IMR-90 (cell line): Measurements from ENCODE around the gene AIDA. TPM values are rescaled to one million over a fixed set of nuclear protein-coding genes. Genes with fewer than 3 reads are reported as not detected.

Experiments used
- ATAC-seq: fragments of 200-7000 bp; cut with Tn5 transposase; 2 replicates; pipeline ENCODE4 v1.9.1; 2020; ENCODE audit warnings: low read depth, mild to moderate bottlenecking, moderate library complexity
- BruUV-seq: library from RNA; stranded (reverse); fragments of 400-500 nt; replicated peaks from 2 replicates; lab custom pipeline; 2021; lab: Mats Ljungman, UMichigan
- CTCF ChIA-PET: fragments of 300-600 bp; formaldehyde crosslinking; extraction: SDS; loops from one replicate; lab custom pipeline; 2021; ENCODE audit warnings: antibody characterized with exemption; lab: Yijun Ruan, JAX
- POLR2A ChIA-PET: fragments of 300-600 bp; sonication (Branson Sonifier 250); formaldehyde crosslinking; loops from one replicate; lab custom pipeline; 2022; ENCODE audit warnings: antibody characterized with exemption; ENCODE audit not compliant: unreplicated experiment; lab: Charles Lee
- DNase-seq: peaks from one replicate; pipeline ENCODE4 v3.0.0; 2013
- H2AFZ ChIP-seq: replicated peaks from 2 replicates; pipeline ENCODE3; 2013; ENCODE audit warnings: low read length, mild to moderate bottlenecking; ENCODE audit not compliant: poor library complexity
- H2AK5ac ChIP-seq: 2 replicates; pipeline ENCODE4 v1.6.1; 2013; ENCODE audit warnings: low read depth, low read length, inconsistent platforms
- H2AK9ac ChIP-seq: replicated peaks from 2 replicates; pipeline ENCODE3; 2013; ENCODE audit warnings: mild to moderate bottlenecking, low read depth, low read length, moderate library complexity; ENCODE audit not compliant: poor library complexity
- H2BK120ac ChIP-seq: 2 replicates; pipeline ENCODE4 v1.6.1; 2013; ENCODE audit warnings: low read depth, low read length, inconsistent platforms
- H2BK15ac ChIP-seq: 3 replicates; pipeline ENCODE4 v1.6.1; 2013; ENCODE audit warnings: low read depth, low read length, inconsistent platforms
- H2BK20ac ChIP-seq: 2 replicates; pipeline ENCODE4 v1.6.1; 2013; ENCODE audit warnings: low read depth, mild to moderate bottlenecking, inconsistent platforms, low read length, moderate library complexity
- H2BK5ac ChIP-seq: 2 replicates; pipeline ENCODE4 v1.6.1; 2013; ENCODE audit warnings: mild to moderate bottlenecking, low read depth, low read length, inconsistent platforms; ENCODE audit not compliant: poor library complexity, severe bottlenecking
- H3K14ac ChIP-seq: replicated peaks from 2 replicates; pipeline ENCODE4 v1.6.1; 2013; ENCODE audit warnings: low read depth, low read length, inconsistent platforms
- H3K18ac ChIP-seq: 2 replicates; pipeline ENCODE4 v1.6.1; 2013; ENCODE audit warnings: low read depth, low read length, control low read depth
- H3K23ac ChIP-seq: 2 replicates; pipeline ENCODE4 v1.6.1; 2013; ENCODE audit warnings: low read depth, low read length, inconsistent platforms
- H3K27ac ChIP-seq: 2 replicates; pipeline ENCODE4 v1.5.1; 2013; ENCODE audit warnings: mild to moderate bottlenecking, control low read depth, low read length; ENCODE audit not compliant: insufficient read depth
- H3K27me3 ChIP-seq: 2 replicates; pipeline ENCODE4 v1.6.1; 2013; ENCODE audit warnings: low read length; ENCODE audit not compliant: control insufficient read depth, insufficient read depth
- H3K36me3 ChIP-seq: 2 replicates; pipeline ENCODE4 v1.6.1; 2013; ENCODE audit warnings: low read length, mixed read lengths; ENCODE audit not compliant: control insufficient read depth, insufficient read depth
- H3K4ac ChIP-seq: 2 replicates; pipeline ENCODE4 v1.6.1; 2013; ENCODE audit warnings: low read depth, low read length, inconsistent platforms
- H3K4me1 ChIP-seq: 2 replicates; pipeline ENCODE4 v1.6.1; 2013; ENCODE audit warnings: low read length, mixed read lengths; ENCODE audit not compliant: control insufficient read depth, insufficient read depth
- H3K4me2 ChIP-seq: 2 replicates; pipeline ENCODE4 v1.6.1; 2013; ENCODE audit warnings: low read depth, mild to moderate bottlenecking, control low read depth, low read length, moderate library complexity
- H3K4me3 ChIP-seq: 2 replicates; pipeline ENCODE4 v1.5.1; 2013; ENCODE audit warnings: low read depth, mild to moderate bottlenecking, control low read depth, low read length, moderate library complexity; ENCODE audit not compliant: insufficient read depth
- H3K56ac ChIP-seq: 2 replicates; pipeline ENCODE4 v1.6.1; 2013; ENCODE audit warnings: low read length, inconsistent platforms; ENCODE audit not compliant: insufficient read depth; ENCODE audit errors: extremely low read depth
- H3K79me1 ChIP-seq, 2 experiments: 2 replicates each; pipeline ENCODE4 v1.6.1; 2013; ENCODE audit warnings: low read length in 2 of 2, inconsistent platforms in 1 of 2, low read depth in 1 of 2
- H3K9ac ChIP-seq: 2 replicates; pipeline ENCODE4 v1.6.1; 2013; ENCODE audit warnings: low read depth, low read length, control low read depth
- H3K9me1 ChIP-seq: 2 replicates; pipeline ENCODE4 v1.6.1; 2013; ENCODE audit warnings: low read length, inconsistent platforms; ENCODE audit not compliant: insufficient read depth
- H3K9me3 ChIP-seq: 2 replicates; pipeline ENCODE4 v1.6.1; 2013; ENCODE audit warnings: low read length; ENCODE audit not compliant: control insufficient read depth, insufficient read depth
- H4K20me1 ChIP-seq: 2 replicates; pipeline ENCODE4 v1.6.1; 2013; ENCODE audit warnings: low read length, inconsistent platforms; ENCODE audit not compliant: insufficient read depth
- H4K5ac ChIP-seq: 2 replicates; pipeline ENCODE4 v1.6.1; 2013; ENCODE audit warnings: mild to moderate bottlenecking, low read depth, low read length, control low read depth
- H4K8ac ChIP-seq, 2 experiments: 2 replicates each; pipeline ENCODE4 v1.6.1; 2013; ENCODE audit warnings: low read depth in 2 of 2, low read length in 2 of 2, control low read depth in 1 of 2, inconsistent platforms in 1 of 2
- H4K91ac ChIP-seq: 2 replicates; pipeline ENCODE4 v1.6.1; 2013; ENCODE audit warnings: low read depth, low read length, inconsistent platforms; ENCODE audit not compliant: insufficient read depth
- CEBPB ChIP-seq: IDR thresholded peaks from 2 replicates; pipeline ENCODE4 v1.6.1; 2012; ENCODE audit warnings: low read depth, low read length, improper control_type of control experiment
- CHD1 ChIP-seq: IDR thresholded peaks from 2 replicates; pipeline ENCODE4 v1.6.1; 2012; ENCODE audit warnings: low read depth, low read length, improper control_type of control experiment
- ELK1 ChIP-seq: fragments of 150-350 bp; IDR thresholded peaks from 2 replicates; pipeline ENCODE4 v1.6.1; 2016; ENCODE audit warnings: low read depth, mild to moderate bottlenecking, low read length, moderate library complexity, borderline replicate concordance
- FOS ChIP-seq: fragments of 150-350 bp; IDR thresholded peaks from 2 replicates; pipeline ENCODE4 v1.6.1; 2016; ENCODE audit warnings: low read depth, low read length
- MAFK ChIP-seq: IDR thresholded peaks from 2 replicates; pipeline ENCODE4 v1.6.1; 2012; ENCODE audit warnings: low read depth, low read length, improper control_type of control experiment
- MXI1 ChIP-seq: IDR thresholded peaks from 2 replicates; pipeline ENCODE4 v1.6.1; 2012; ENCODE audit warnings: low read depth, mild to moderate bottlenecking, low read length, moderate library complexity, borderline replicate concordance
- NFE2L2 ChIP-seq: fragments of 150-350 bp; IDR thresholded peaks from 2 replicates; pipeline ENCODE4 v1.6.1; 2016; ENCODE audit warnings: low read depth, mild to moderate bottlenecking, low read length
- POLR2A ChIP-seq: IDR thresholded peaks from 2 replicates; pipeline ENCODE4 v1.6.1; 2012; ENCODE audit warnings: mild to moderate bottlenecking, low read depth, low read length
- RAD21 ChIP-seq: IDR thresholded peaks from 2 replicates; pipeline ENCODE4 v1.6.1; 2012; ENCODE audit warnings: low read length, improper control_type of control experiment
- RCOR1 ChIP-seq: IDR thresholded peaks from 2 replicates; pipeline ENCODE4 v1.6.1; 2012; ENCODE audit warnings: mild to moderate bottlenecking, low read length, improper control_type of control experiment; ENCODE audit not compliant: insufficient replicate concordance
- SMC3 ChIP-seq: fragments of 150-350 bp; IDR thresholded peaks from 2 replicates; pipeline ENCODE4 v1.6.1; 2016; ENCODE audit warnings: low read depth, mild to moderate bottlenecking, antibody characterized with exemption, low read length, moderate library complexity
- WGBS, 2 experiments: methylation state at CpG; one replicate each; pipeline versions ENCODE4 v1.1.5 to v1.1.7; 2013; ENCODE audit warnings: missing lambda C conversion rate in 2 of 2; ENCODE audit not compliant: insufficient read length in 1 of 2; ENCODE audit errors: extremely low coverage in 2 of 2; 5-methylcytosine and 5-hydroxymethylcytosine counted together
- dilution Hi-C: fragments of 300-500 bp; cut with HindIII; formaldehyde crosslinking; loops from one replicate; pipeline ENCODE4 v1.14.3; 2018; ENCODE audit warnings: low sequenced_read_pairs; ENCODE audit not compliant: unreplicated experiment
- in situ Hi-C: fragments of 300-500 bp; cut with MboI; formaldehyde crosslinking; loops from 3 replicates; pipeline ENCODE4 v1.14.3; 2019; ENCODE audit warnings: low sequenced_read_pairs, inconsistent platforms, mixed read lengths
- intact Hi-C: fragments of 100-400 bp; cut with micrococcal nuclease; formaldehyde crosslinking; loops from 2 replicates; pipeline ENCODE4 v1.10.0; 2022
- polyA plus RNA-seq, 3 experiments: library from polyadenylated mRNA; depleted of rRNA; stranded (reverse); fragments of >200 nt; gene quantifications; 2 replicates each; pipeline ENCODE4 v1.2.3, GENCODE V29; 2012; ENCODE audit warnings: low replicate concordance in 1 of 3
- total RNA-seq: library from RNA; depleted of rRNA; stranded (reverse); fragments of >200 nt; gene quantifications from 2 replicates; pipeline ENCODE4 v1.2.3, GENCODE V29; 2012
- TF ChIP-seq, protein P1 (sequence below): conservative IDR thresholded peaks from 2 replicates; pipeline ENCODE4 v1.5.1; 2012; ENCODE audit warnings: mild to moderate bottlenecking, low read depth, low read length, improper control_type of control experiment

The AIDA gene
- total and polyA plus RNA-seq, 2 of the 4 experiments (the other 2 are of a cell fraction): 47.9 to 48.6 TPM

DNA sequence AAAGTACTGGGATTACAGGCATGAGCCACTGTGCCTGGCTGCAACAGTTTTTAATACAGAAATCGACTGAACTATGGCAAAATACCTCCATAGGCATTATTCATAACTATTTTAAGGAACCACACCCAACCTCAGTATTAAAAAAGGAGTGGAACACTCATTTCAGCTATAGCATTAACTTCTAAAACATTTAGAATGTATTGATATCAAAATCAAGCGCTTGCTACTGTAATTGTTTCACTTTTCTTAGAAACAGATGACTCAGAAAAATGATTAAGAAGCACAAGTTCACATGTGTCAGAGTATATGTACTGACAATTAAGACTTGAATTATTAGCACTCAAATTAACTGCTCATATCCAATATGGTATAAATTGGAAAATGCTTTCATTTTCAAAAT, 15.1 kb downstream of the AIDA start:
- no peak overlapping the region for H3K4me2 ChIP-seq
- H3K4ac ChIP-seq: no peak overlapping the region
- H3K36me3 ChIP-seq: peaks cover 9% of the 10 kb centered on the region; the same call in 1 of the 2 replicates
- H2BK20ac ChIP-seq: no peak overlapping the region
- H3K14ac ChIP-seq: no peak overlapping the region
- no peak for ATAC-seq
- no peak overlapping the region for H3K27ac ChIP-seq
- H3K9ac ChIP-seq: no peak overlapping the region
- H4K91ac ChIP-seq: no peak overlapping the region
- H3K9me3 ChIP-seq: no peaks in the 10 kb centered on the region
- H3K9me1 ChIP-seq: no peaks in the 10 kb centered on the region; the same call in 1 of the 2 replicates
- intact Hi-C loops: no loop called here
- H2AK9ac ChIP-seq: no peak overlapping the region
- ChIA-PET POLR2A (no interaction called here), CTCF (interaction anchor here (0.7 kb wide), 1 partner anchor 61 kb away, joined by 3 read pairs; no protein-coding TSS in a partner anchor)
- dilution Hi-C loops: no loop called here
- no peak overlapping the region for H2BK5ac ChIP-seq
- H4K8ac ChIP-seq: no peak overlapping the region
- DNase-seq: no peak
- H2BK120ac ChIP-seq: no peak overlapping the region
- no peaks in the 10 kb centered on the region for H3K27me3 ChIP-seq
- peaks cover 9 to 28% of the 10 kb centered on the region in 2 experiments for H3K79me1 ChIP-seq
- H4K5ac ChIP-seq: no peak overlapping the region
- H2AFZ ChIP-seq: no peak overlapping the region
- no peak overlapping the region for H3K23ac ChIP-seq
- no peak overlapping the region for H3K56ac ChIP-seq
- no CpG with 5 or more reads among the region's 2 CpGs for WGBS, 2 experiments
- BruUV-seq: no TSS peak
- no peaks in the 10 kb centered on the region for H4K20me1 ChIP-seq
- no peak overlapping the region for H3K18ac ChIP-seq
- in situ Hi-C loops: no loop called here
- H3K4me3 ChIP-seq: no peak overlapping the region
- H3K4me1 ChIP-seq: no peaks in the 10 kb centered on the region
- H2BK15ac ChIP-seq: no peak overlapping the region
- no peak for TF ChIP-seq NFE2L2
- no peak for TF ChIP-seq MAFK
- TF ChIP-seq CEBPB: no peak
- no peak for TF ChIP-seq CHD1
- no peak for TF ChIP-seq ELK1
- TF ChIP-seq MXI1: no peak
- TF ChIP-seq SMC3: no peak
- TF ChIP-seq, protein P1, sequence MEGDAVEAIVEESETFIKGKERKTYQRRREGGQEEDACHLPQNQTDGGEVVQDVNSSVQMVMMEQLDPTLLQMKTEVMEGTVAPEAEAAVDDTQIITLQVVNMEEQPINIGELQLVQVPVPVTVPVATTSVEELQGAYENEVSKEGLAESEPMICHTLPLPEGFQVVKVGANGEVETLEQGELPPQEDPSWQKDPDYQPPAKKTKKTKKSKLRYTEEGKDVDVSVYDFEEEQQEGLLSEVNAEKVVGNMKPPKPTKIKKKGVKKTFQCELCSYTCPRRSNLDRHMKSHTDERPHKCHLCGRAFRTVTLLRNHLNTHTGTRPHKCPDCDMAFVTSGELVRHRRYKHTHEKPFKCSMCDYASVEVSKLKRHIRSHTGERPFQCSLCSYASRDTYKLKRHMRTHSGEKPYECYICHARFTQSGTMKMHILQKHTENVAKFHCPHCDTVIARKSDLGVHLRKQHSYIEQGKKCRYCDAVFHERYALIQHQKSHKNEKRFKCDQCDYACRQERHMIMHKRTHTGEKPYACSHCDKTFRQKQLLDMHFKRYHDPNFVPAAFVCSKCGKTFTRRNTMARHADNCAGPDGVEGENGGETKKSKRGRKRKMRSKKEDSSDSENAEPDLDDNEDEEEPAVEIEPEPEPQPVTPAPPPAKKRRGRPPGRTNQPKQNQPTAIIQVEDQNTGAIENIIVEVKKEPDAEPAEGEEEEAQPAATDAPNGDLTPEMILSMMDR: no peak
- no peak for TF ChIP-seq RAD21
- no peak for TF ChIP-seq RCOR1
- TF ChIP-seq POLR2A: no peak
- TF ChIP-seq FOS: no peak
- H2AK5ac ChIP-seq: no peak overlapping the region
